ENCODE results near the gene CD74.

DNA sequence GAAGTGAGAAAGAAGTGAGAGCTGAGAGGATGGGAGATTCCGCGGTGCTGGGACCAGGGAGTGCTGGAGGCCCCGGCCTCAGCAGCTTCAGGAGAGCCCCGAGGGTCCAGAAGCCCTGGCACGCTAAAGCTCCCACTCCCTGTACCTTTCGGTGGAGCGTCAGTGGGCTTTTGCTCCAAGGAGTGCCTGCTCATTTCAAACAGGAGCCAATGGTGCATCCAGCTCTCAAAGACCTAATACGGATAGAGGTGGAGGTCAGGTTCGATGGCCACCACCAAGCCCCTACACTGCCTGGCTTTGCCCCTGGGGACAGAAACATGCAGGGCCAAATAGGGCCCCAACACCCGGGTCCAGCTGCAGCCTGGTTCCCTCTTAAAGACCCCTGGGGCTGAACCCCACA lies 8.2 kb downstream of the CD74 start:
- TF ChIP-seq, protein P1, sequence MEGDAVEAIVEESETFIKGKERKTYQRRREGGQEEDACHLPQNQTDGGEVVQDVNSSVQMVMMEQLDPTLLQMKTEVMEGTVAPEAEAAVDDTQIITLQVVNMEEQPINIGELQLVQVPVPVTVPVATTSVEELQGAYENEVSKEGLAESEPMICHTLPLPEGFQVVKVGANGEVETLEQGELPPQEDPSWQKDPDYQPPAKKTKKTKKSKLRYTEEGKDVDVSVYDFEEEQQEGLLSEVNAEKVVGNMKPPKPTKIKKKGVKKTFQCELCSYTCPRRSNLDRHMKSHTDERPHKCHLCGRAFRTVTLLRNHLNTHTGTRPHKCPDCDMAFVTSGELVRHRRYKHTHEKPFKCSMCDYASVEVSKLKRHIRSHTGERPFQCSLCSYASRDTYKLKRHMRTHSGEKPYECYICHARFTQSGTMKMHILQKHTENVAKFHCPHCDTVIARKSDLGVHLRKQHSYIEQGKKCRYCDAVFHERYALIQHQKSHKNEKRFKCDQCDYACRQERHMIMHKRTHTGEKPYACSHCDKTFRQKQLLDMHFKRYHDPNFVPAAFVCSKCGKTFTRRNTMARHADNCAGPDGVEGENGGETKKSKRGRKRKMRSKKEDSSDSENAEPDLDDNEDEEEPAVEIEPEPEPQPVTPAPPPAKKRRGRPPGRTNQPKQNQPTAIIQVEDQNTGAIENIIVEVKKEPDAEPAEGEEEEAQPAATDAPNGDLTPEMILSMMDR (conservative IDR thresholded peaks at IDR 0.05) = no peak
- no peak for TF ChIP-seq ZFX (IDR thresholded peaks at IDR 0.05)

All from C4-2B (cell line).